ENCODE results near the gene DEPP1.

DEPP1 gene

GRCh38 chr10:44951576-44952226 lies 26.9 kb downstream of the DEPP1 start:
- H3K4me1 ChIP-seq (ENCODE audit: control insufficient read depth, insufficient read depth, low read length): peaks cover 3% of the 10 kb centered on the region
- ChIA-PET POLR2A (no interaction called here), CTCF (interaction anchor here (0.9 to 1.1 kb wide), 3 partner anchors 12 to 42 kb away, joined by 3 read pairs; no protein-coding TSS in a partner anchor)
- no peaks in the 10 kb centered on the region for H3K36me3 ChIP-seq (ENCODE audit: control insufficient read depth in 2 of 2, insufficient read depth in 1 of 2, low read length in 2 of 2)
- no peak for TF ChIP-seq ZNF10 (tag by site-specific recombination; IDR thresholded peaks at IDR 0.05)
- TF ChIP-seq MZF1 (tag by site-specific recombination; IDR thresholded peaks at IDR 0.05; ENCODE audit: borderline replicate concordance): 0 out of 2 replicates have a peak, but pooled peaks have one; percentile 84
- TF ChIP-seq SP7 (tag by site-specific recombination; IDR thresholded peaks at IDR 0.05): no peak
- TF ChIP-seq ZNF704 (tag by site-specific recombination; IDR thresholded peaks at IDR 0.05): no peak
- no peak overlapping the region for H3K27ac ChIP-seq (ENCODE audit: extremely low read depth, low read depth, low read length)
- H3K4me3 ChIP-seq (ENCODE audit: low read depth, low read length): no peak overlapping the region
- no peaks in the 10 kb centered on the region for H3K9me3 ChIP-seq (ENCODE audit: control insufficient read depth, insufficient read depth, low read depth, low read length)

GRCh38 chr10:44950326-44951225 lies 28.0 kb downstream of the DEPP1 start:
- Histone ChIP-seq H3K36me3 (ENCODE audit: control insufficient read depth in 2 of 2, insufficient read depth in 1 of 2, low read length in 2 of 2) (no peaks in the 10 kb centered on the region), H3K9me3 (ENCODE audit: control insufficient read depth, insufficient read depth, low read depth, low read length) (no peaks in the 10 kb centered on the region), H3K27ac (ENCODE audit: extremely low read depth, low read depth, low read length) (no peak overlapping the region), H3K4me1 (ENCODE audit: control insufficient read depth, insufficient read depth, low read length) (peaks cover 3% of the 10 kb centered on the region), H3K4me3 (ENCODE audit: low read depth, low read length) (no peak overlapping the region)
- POLR2A ChIA-PET: interaction anchor here (1.3 kb wide), 1 partner anchor 9 kb away, joined by 4 read pairs; the partner anchor contains the start of gene RASSF4
- TF ChIP-seq ZNF362 (tag by site-specific recombination; IDR thresholded peaks at IDR 0.05): no peak
- TF ChIP-seq GLIS1 (tag by site-specific recombination; IDR thresholded peaks at IDR 0.05): peak; percentile 60
- CTCF ChIA-PET: no interaction called here

- no peak overlapping the region for H3K27ac ChIP-seq (ENCODE audit: extremely low read depth, low read depth, low read length)
- POLR2A ChIA-PET: interaction anchor here (1.3 kb wide), 1 partner anchor 9 kb away, joined by 4 read pairs; the partner anchor contains the start of gene RASSF4
- peaks cover 3% of the 10 kb centered on the region for H3K4me1 ChIP-seq (ENCODE audit: control insufficient read depth, insufficient read depth, low read length)
- CTCF ChIA-PET: no interaction called here
- no peaks in the 10 kb centered on the region for H3K36me3 ChIP-seq (ENCODE audit: control insufficient read depth in 2 of 2, insufficient read depth in 1 of 2, low read length in 2 of 2)
- H3K9me3 ChIP-seq (ENCODE audit: control insufficient read depth, insufficient read depth, low read depth, low read length): no peaks in the 10 kb centered on the region
- no peak overlapping the region for H3K4me3 ChIP-seq (ENCODE audit: low read depth, low read length)
- TF ChIP-seq ZNF701 (tag by site-specific recombination; IDR thresholded peaks at IDR 0.05): no peak
- TF ChIP-seq ZNF792 (tag by site-specific recombination; IDR thresholded peaks at IDR 0.05): no peak
- no peak for TF ChIP-seq ZNF23 (tag by site-specific recombination; IDR thresholded peaks at IDR 0.05; ENCODE audit: borderline replicate concordance)
- TF ChIP-seq ZNF16 (tag by site-specific recombination; IDR thresholded peaks at IDR 0.05; ENCODE audit: low read depth): no peak
- no peak for TF ChIP-seq HIC1 (tag by site-specific recombination; IDR thresholded peaks at IDR 0.05)
- TF ChIP-seq ZFP41 (tag by site-specific recombination; IDR thresholded peaks at IDR 0.05; ENCODE audit: borderline replicate concordance): no peak
- TF ChIP-seq ZNF214 (tag by site-specific recombination; IDR thresholded peaks at IDR 0.05; ENCODE audit: borderline replicate concordance): no peak
- no peak for TF ChIP-seq ZNF660 (tag by site-specific recombination; IDR thresholded peaks at IDR 0.05)
- TF ChIP-seq KLF9 (tag by site-specific recombination; IDR thresholded peaks at IDR 0.05; ENCODE audit: low read depth): no peak
- no peak for TF ChIP-seq ZNF704 (tag by site-specific recombination; IDR thresholded peaks at IDR 0.05)
- TF ChIP-seq ZNF639 (tag by site-specific recombination; IDR thresholded peaks at IDR 0.05): no peak
- TF ChIP-seq ZNF146 (tag by site-specific recombination; IDR thresholded peaks at IDR 0.05): no peak
- TF ChIP-seq KLF17 (tag by site-specific recombination; IDR thresholded peaks at IDR 0.05): no peak
- TF ChIP-seq KLF8 (tag by site-specific recombination; IDR thresholded peaks at IDR 0.05): no peak
- TF ChIP-seq ZNF514 (tag by site-specific recombination; IDR thresholded peaks at IDR 0.05): no peak
- peak; percentile 90 for TF ChIP-seq GLIS1 (tag by site-specific recombination; IDR thresholded peaks at IDR 0.05)
- 0 out of 2 replicates have a peak, but pooled peaks have one; percentile 17 for TF ChIP-seq ZNF600 (tag by site-specific recombination; IDR thresholded peaks at IDR 0.05)
Observed at GRCh38 chr10:44949915-44950314, 28.7 kb downstream of the DEPP1 start.
